Heart right ventricle (tissue), 16 donors: ENCODE measurements around the gene CTBP2. TPM values are rescaled to one million over a fixed set of nuclear protein-coding genes. Genes with fewer than 3 reads are reported as not detected.

Source experiments
- ATAC-seq, 8 donors: fragments of 200-7000 bp; cut with Tn5 transposase; one replicate each; pipeline ENCODE4 v1.9.1; 2020; ENCODE audit warnings: mild to moderate bottlenecking in 8 of 8, moderate library complexity in 8 of 8, moderate number of reproducible peaks in 1 of 8
- DNase-seq, 2 donors: peaks; one replicate each; pipeline ENCODE4 v3.0.0-alpha.2; 2020
- H3K27ac ChIP-seq, 10 donors: fragments of 200-600 bp; sonication (generic) in 2 of 10; one replicate each; pipeline versions ENCODE4 v1.5.0 to v1.8.0; 2020 to 2022; ENCODE audit warnings: mild to moderate bottlenecking in 3 of 10
- H3K27me3 ChIP-seq, 7 donors: fragments of 200-600 bp; one replicate each; pipeline ENCODE4 v1.8.0; 2021 to 2022; ENCODE audit warnings: mild to moderate bottlenecking in 2 of 7
- H3K36me3 ChIP-seq, 9 donors: fragments of 200-600 bp; sonication (generic) in 1 of 9; one replicate each; pipeline versions ENCODE4 v1.5.0 to v1.8.0; 2020 to 2022; ENCODE audit warnings: mild to moderate bottlenecking in 2 of 9
- H3K4me1 ChIP-seq, 9 donors: fragments of 200-600 bp; sonication (generic) in 1 of 9; one replicate each; pipeline versions ENCODE4 v1.5.0 to v1.8.0; 2020 to 2022; ENCODE audit warnings: mild to moderate bottlenecking in 4 of 9
- H3K4me3 ChIP-seq, 10 donors: fragments of 200-600 bp; sonication (generic) in 2 of 10; one replicate each; pipeline versions ENCODE4 v1.5.0 to v1.8.0; 2020 to 2022; ENCODE audit warnings: mild to moderate bottlenecking in 7 of 10, moderate library complexity in 2 of 10
- H3K9me3 ChIP-seq, 11 donors: fragments of 200-600 bp in 10 of 11; sonication (generic) in 2 of 11; one replicate each; pipeline versions ENCODE4 v1.5.0 to v1.8.0; 2013 to 2022; ENCODE audit warnings: mild to moderate bottlenecking in 2 of 11, control low read depth in 1 of 11, moderate library complexity in 1 of 11
- WGBS, 2 donors: extraction: QIAGEN DNeasy Blood & Tissue Kit; methylation state at CpG; one replicate each; pipeline ENCODE4 v1.1.7; 2013; ENCODE audit warnings: inconsistent platforms in 1 of 2; 5-methylcytosine and 5-hydroxymethylcytosine counted together
- intact Hi-C, 10 donors: fragments of 100-400 bp; cut with DNase I; formaldehyde crosslinking; loops; one replicate each; pipeline versions ENCODE4 v1.11.1 to v1.14.2; 2022
- polyA plus RNA-seq, 2 donors: library from polyadenylated mRNA; stranded (reverse); fragments of 200-250 nt; gene quantifications; one replicate each; pipeline ENCODE4 v1.2.3, GENCODE V29; 2013
- total RNA-seq, 10 donors: library from RNA; stranded (reverse); fragmentation: NEBNext Ultra II Directional in 3 of 10; extraction: Animal tissue kit (Norgen Biotek cat#: 25700) in 3 of 10; gene quantifications; one replicate each; pipeline versions ENCODE4 v1.2.1 to v1.2.4, GENCODE V29; 2021 to 2023
- TF ChIP-seq, protein P1 (sequence below), 9 donors: fragments of 200-600 bp; sonication (generic) in 2 of 9; IDR thresholded peaks; one replicate each; pipeline versions ENCODE4 v1.5.0 to v1.8.0; 2021 to 2022; ENCODE audit warnings: antibody characterized with exemption in 9 of 9, mild to moderate bottlenecking in 5 of 9, moderate library complexity in 1 of 9
- donor health status: Arrhythmogenic right ventricular cardiomyopathy.
- donor health status: ischemic (EF 13 %, LVEDD 7.1; RV severe dilation, severe dysfunction).
- donor health status: healthy with polysubstance abuse.
- donor health status: DM: no; HTN: yes; CAD: no.
- donor health status: DM: no; HTN: no; CAD: no.
- donor health status: ischemic (EF 25% LVEDD 6.9; RV normal size, moderate dysfunction).
- donor health status: ischemic (EF 25% LVEDD 5.7; RV mildly dilated, moderate dysfunction).
- donor health status: healthy.
- donor health status: DM: yes; HTN: yes; CAD: no.
- donor health status: Ischemic cardiomyopathy.
- donor health status: ischemic (EF 35%, LVEDD 5.7; RV mildly dilated, moderate dysfunction).
- donor health status: nonischemic (EF 11% LVEDD 7.7; RV severe dilation, severe dysfunction).
- donor health status: DM: yes; HTN: yes; CAD: no.
- donor health status: PGD.
- donor health status: ischemic (EF 29% LVEDD 5.4; RV normal size, mild dysfunction).
- donor health status: nonischemic (EF 23%, LVEDD 6.1; RV moderate dilation, normal function).

The CTBP2 gene
- total and polyA plus RNA-seq, 12 donors, result 14.7 to 36.2 (median 26.0) TPM

DNA sequence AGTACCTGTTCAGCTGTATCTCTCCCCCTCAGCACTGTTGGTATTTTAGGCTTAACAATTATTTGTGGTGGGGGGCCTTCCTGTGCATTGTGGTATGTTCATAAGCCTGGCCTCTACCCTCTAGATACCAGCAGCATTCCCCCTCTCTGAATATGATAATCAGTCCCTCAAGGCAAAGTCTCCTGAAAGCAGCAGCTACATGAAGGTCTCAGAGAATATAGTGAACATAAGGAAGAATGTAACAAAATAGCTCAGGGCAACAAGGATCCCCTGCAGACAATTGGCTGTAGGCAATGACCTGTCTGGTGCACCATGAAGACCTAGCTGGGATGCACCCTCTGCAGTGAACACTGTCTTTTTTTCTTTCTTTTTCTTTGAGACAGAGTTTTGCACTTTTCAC lies 86.4 kb downstream of the CTBP2 start:
- H3K36me3 ChIP-seq, result peaks cover 0 to 36% (median 0%) of the 10 kb centered on the region in 9 donors
- DNase-seq, result no peak
- intact Hi-C loops, result no loop called here
- peaks cover 0 to 42% (median 15%) of the 10 kb centered on the region in 9 donors for H3K4me1 ChIP-seq
- H3K4me3 ChIP-seq, result no peak overlapping the region
- no peaks in the 10 kb centered on the region for H3K9me3 ChIP-seq
- ATAC-seq, result no peak
- H3K27me3 ChIP-seq, result no peaks in the 10 kb centered on the region
- TF ChIP-seq, protein P1, sequence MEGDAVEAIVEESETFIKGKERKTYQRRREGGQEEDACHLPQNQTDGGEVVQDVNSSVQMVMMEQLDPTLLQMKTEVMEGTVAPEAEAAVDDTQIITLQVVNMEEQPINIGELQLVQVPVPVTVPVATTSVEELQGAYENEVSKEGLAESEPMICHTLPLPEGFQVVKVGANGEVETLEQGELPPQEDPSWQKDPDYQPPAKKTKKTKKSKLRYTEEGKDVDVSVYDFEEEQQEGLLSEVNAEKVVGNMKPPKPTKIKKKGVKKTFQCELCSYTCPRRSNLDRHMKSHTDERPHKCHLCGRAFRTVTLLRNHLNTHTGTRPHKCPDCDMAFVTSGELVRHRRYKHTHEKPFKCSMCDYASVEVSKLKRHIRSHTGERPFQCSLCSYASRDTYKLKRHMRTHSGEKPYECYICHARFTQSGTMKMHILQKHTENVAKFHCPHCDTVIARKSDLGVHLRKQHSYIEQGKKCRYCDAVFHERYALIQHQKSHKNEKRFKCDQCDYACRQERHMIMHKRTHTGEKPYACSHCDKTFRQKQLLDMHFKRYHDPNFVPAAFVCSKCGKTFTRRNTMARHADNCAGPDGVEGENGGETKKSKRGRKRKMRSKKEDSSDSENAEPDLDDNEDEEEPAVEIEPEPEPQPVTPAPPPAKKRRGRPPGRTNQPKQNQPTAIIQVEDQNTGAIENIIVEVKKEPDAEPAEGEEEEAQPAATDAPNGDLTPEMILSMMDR (IDR thresholded peaks at IDR 0.05), result no peak
- no peak overlapping the region for H3K27ac ChIP-seq

DNA sequence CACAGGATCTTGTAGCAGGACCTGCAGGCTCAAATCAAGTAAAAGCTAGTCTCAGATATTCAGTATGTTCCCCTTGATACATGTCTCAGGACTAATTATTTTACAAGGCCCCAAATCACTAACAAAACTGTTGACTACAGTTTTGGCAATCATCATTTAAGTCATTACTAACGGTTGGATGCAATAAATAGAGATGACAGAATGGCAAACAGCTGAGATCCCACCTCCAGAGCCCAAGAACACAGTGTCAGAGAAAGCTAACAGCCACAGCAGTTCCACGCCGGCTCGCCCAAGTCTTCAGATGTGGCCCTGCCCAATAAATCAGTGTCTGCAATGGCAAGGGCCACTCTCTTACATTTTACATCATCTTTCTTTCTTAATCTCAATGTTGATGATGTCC lies 87.6 kb downstream of the CTBP2 start:
- no peak for ATAC-seq
- Histone ChIP-seq H3K36me3 (peaks cover 0 to 36% (median 0%) of the 10 kb centered on the region in 9 donors), H3K27ac (no peak overlapping the region), H3K9me3 (no peaks in the 10 kb centered on the region), H3K4me3 (no peak overlapping the region), H3K4me1 (peaks cover 0 to 40% (median 15%) of the 10 kb centered on the region in 9 donors), H3K27me3 (no peaks in the 10 kb centered on the region)
- no peak for DNase-seq
- TF ChIP-seq, protein P1 (IDR thresholded peaks at IDR 0.05), result no peak
- intact Hi-C loops, result no loop called here
- 76 to 81% methylated on average over 4 of the region's 4 CpGs for WGBS, 2 donors

DNA sequence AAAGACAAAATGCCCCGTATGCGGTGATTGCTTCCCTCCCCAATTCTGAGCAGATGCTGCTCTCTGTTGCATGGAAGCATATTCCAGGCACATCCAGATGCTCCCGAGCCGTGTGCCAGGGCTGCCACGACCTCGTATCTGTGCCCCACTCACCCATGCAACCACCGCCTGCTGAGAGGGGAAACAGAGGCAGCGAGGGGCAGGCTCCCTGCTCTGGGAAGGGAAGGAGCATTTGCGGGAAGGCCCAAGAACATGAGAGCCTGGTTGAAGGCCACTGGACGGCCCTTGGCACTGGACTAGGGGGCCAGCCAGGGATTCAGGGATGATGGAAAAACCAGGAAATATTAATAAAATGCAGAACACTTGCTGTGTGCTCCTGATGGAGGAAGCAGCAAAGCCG lies 89.4 kb downstream of the CTBP2 start:
- Histone ChIP-seq H3K4me1 (peaks cover 5 to 40% (median 15%) of the 10 kb centered on the region in 9 donors), H3K36me3 (peaks cover 0 to 36% (median 0%) of the 10 kb centered on the region in 9 donors), H3K4me3 (no peak overlapping the region), H3K27me3 (no peaks in the 10 kb centered on the region), H3K9me3 (no peaks in the 10 kb centered on the region), H3K27ac (no peak overlapping the region)
- WGBS, 2 donors, result 93 to 94% methylated on average over 11 of the region's 11 CpGs
- intact Hi-C loops, result no loop called here
- DNase-seq, result no peak
- no peak for ATAC-seq
- TF ChIP-seq, protein P1 (IDR thresholded peaks at IDR 0.05), result no peak

DNA sequence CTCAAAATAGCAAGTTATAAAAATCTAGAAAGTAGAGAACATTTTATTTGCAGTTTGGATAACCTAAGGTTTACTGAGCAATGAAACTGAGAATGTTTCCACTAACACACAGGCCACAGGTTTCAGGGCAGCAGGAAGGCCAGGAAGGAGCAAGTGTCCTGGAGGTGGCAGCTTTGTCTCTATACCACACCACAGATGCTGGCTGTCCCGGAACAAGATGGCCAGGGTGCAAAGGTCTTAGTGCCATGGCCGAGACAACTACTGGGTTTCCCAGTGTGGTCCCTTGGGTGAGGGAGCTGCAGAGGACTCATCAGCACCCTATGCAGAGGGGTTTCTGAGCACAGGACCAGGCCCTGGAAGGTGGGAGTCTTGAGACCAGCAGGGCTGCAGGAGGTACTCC lies 92.0 kb downstream of the CTBP2 start:
- TF ChIP-seq, protein P1 (IDR thresholded peaks at IDR 0.05), result peak in 1 of 9 donors; percentile 3
- Histone ChIP-seq H3K4me3 (no peak overlapping the region), H3K4me1 (peaks cover 12 to 63% (median 41%) of the 10 kb centered on the region in 9 donors), H3K9me3 (no peaks in the 10 kb centered on the region), H3K36me3 (peaks cover 0 to 19% (median 0%) of the 10 kb centered on the region in 9 donors), H3K27me3 (no peaks in the 10 kb centered on the region), H3K27ac (no peak overlapping the region)
- intact Hi-C loops, result loop anchor here in 3 of 10 donors (5.0 to 10.0 kb wide), 3 partner anchors 69 to 154 kb away; no protein-coding TSS in a partner anchor
- no peak for DNase-seq
- WGBS, 2 donors, result 68 to 70% methylated on average over 2 of the region's 2 CpGs
- peak in 1 of 8 donors; percentile 13 for ATAC-seq
